ENCODE results near the gene PFDN2.
A peak's percentile ranks its signal among the peaks of the same experiment; 100 is the strongest.

Gene PFDN2

DNA sequence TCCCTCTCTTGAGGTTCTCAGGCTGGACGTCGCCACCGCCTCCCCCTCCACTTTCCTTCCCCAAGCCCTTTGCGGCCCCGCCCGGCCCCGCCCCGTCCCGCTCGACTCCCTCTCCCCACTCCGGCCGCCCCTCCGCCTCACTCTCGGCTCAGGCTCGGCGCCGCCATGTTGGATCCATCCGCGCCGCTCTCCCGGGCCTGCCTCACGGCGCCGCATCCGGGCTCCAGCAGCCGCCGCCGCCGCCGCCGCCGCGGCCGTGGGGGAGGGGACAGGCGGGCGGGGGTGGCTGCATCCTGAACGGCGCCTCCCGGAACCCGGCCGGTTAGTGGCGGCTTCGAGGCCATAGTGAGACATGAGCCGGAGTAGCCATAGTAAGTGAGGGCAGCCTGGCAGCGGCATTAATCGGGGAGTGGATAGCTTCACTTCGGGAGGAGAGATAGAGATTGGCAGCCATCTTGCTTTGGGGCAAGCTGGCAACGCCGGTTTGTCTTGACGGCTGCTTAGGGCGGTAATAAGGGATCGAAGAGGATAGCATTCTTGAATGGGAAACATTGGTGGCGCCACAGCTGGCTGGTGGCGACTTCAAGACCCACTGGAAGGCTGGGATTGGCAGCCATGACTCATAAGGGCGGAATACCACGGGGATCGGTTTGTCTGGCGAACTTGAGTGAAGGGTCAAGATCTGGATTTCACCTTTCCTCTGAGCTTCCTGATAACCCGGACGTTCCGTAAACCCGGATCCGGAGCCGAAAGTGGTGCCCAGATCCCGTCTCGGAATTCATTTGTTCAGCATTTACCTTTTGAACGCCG, 14.8 kb upstream of the PFDN2 start, which contains the start of gene DEDD (continued):
- TF ChIP-seq, protein P1, sequence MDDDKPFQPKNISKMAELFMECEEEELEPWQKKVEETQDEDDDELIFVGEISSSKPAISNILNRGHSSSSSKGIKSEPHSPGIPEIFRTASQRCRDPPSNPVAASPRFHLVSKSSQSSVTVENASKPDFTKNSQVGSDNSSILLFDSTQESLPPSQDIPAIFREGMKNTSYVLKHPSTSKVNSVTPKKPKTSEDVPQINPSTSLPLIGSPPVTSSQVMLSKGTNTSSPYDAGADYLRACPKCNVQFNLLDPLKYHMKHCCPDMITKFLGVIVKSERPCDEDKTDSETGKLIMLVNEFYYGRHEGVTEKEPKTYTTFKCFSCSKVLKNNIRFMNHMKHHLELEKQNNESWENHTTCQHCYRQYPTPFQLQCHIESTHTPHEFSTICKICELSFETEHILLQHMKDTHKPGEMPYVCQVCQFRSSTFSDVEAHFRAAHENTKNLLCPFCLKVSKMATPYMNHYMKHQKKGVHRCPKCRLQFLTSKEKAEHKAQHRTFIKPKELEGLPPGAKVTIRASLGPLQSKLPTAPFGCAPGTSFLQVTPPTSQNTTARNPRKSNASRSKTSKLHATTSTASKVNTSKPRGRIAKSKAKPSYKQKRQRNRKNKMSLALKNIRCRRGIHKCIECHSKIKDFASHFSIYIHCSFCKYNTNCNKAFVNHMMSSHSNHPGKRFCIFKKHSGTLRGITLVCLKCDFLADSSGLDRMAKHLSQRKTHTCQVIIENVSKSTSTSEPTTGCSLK (tag by site-specific recombination; IDR thresholded peaks at IDR 0.05), result no peak
- TF ChIP-seq KLF10 (tag by site-specific recombination; IDR thresholded peaks at IDR 0.05), result peak; percentile 50
- no peak for TF ChIP-seq ZSCAN23 (tag by site-specific recombination; IDR thresholded peaks at IDR 0.05)
- TF ChIP-seq, protein P2, sequence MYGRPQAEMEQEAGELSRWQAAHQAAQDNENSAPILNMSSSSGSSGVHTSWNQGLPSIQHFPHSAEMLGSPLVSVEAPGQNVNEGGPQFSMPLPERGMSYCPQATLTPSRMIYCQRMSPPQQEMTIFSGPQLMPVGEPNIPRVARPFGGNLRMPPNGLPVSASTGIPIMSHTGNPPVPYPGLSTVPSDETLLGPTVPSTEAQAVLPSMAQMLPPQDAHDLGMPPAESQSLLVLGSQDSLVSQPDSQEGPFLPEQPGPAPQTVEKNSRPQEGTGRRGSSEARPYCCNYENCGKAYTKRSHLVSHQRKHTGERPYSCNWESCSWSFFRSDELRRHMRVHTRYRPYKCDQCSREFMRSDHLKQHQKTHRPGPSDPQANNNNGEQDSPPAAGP (tag by site-specific recombination; IDR thresholded peaks at IDR 0.05), result 0 out of 2 replicates have a peak, but pooled peaks have one; percentile 3
- TF ChIP-seq, protein P3, sequence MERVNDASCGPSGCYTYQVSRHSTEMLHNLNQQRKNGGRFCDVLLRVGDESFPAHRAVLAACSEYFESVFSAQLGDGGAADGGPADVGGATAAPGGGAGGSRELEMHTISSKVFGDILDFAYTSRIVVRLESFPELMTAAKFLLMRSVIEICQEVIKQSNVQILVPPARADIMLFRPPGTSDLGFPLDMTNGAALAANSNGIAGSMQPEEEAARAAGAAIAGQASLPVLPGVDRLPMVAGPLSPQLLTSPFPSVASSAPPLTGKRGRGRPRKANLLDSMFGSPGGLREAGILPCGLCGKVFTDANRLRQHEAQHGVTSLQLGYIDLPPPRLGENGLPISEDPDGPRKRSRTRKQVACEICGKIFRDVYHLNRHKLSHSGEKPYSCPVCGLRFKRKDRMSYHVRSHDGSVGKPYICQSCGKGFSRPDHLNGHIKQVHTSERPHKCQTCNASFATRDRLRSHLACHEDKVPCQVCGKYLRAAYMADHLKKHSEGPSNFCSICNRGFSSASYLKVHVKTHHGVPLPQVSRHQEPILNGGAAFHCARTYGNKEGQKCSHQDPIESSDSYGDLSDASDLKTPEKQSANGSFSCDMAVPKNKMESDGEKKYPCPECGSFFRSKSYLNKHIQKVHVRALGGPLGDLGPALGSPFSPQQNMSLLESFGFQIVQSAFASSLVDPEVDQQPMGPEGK (tag by site-specific recombination; IDR thresholded peaks at IDR 0.05), result peak; percentile 25; the same call in 1 of the 2 replicates
- TF ChIP-seq YY1 (tag by site-specific recombination; IDR thresholded peaks at IDR 0.05), result peak; percentile 99
- TF ChIP-seq ZNF175 (tag by site-specific recombination; IDR thresholded peaks at IDR 0.05), result no peak
- TF ChIP-seq ZFP37 (tag by site-specific recombination; IDR thresholded peaks at IDR 0.05), result no peak; the same call in 1 of the 2 replicates
- TF ChIP-seq ZFHX2 (tag by site-specific recombination; conservative IDR thresholded peaks at IDR 0.05), result no peak; the same call in 1 of the 2 replicates
- TF ChIP-seq ZNF266 (tag by site-specific recombination; IDR thresholded peaks at IDR 0.05; ENCODE audit: low read depth), result no peak
- TF ChIP-seq ZNF211 (tag by site-specific recombination; IDR thresholded peaks at IDR 0.05; ENCODE audit: low read depth), result no peak
- no peak for TF ChIP-seq KLF9 (tag by site-specific recombination; IDR thresholded peaks at IDR 0.05; ENCODE audit: low read depth)
- no peak for TF ChIP-seq ZNF302 (tag by site-specific recombination; IDR thresholded peaks at IDR 0.05; ENCODE audit: low read depth)
- TF ChIP-seq IKZF3 (tag by site-specific recombination; IDR thresholded peaks at IDR 0.05), result peak; percentile 94
- no peak for TF ChIP-seq HOXD13 (CRISPR knock-in tag; IDR thresholded peaks at IDR 0.05; ENCODE audit: borderline replicate concordance)
- no peak for TF ChIP-seq ZNF558 (tag by site-specific recombination; IDR thresholded peaks at IDR 0.05)
- TF ChIP-seq BCL6B (tag by site-specific recombination; IDR thresholded peaks at IDR 0.05), result no peak
- TF ChIP-seq ZNF776 (tag by site-specific recombination; IDR thresholded peaks at IDR 0.05; ENCODE audit: borderline replicate concordance), result no peak
- TF ChIP-seq SP7 (tag by site-specific recombination; IDR thresholded peaks at IDR 0.05), result 0 out of 2 replicates have a peak, but pooled peaks have one; percentile 53
- TF ChIP-seq ZBTB48 (tag by site-specific recombination; IDR thresholded peaks at IDR 0.05), result peak; percentile 99
- TF ChIP-seq ZNF843 (tag by site-specific recombination; IDR thresholded peaks at IDR 0.05), result no peak; the same call in 1 of the 2 replicates
- TF ChIP-seq SP3 (tag by site-specific recombination; IDR thresholded peaks at IDR 0.05), result peak; percentile 89
- TF ChIP-seq ZNF433 (tag by site-specific recombination; IDR thresholded peaks at IDR 0.05; ENCODE audit: low read depth), result no peak
- TF ChIP-seq GLIS1 (tag by site-specific recombination; IDR thresholded peaks at IDR 0.05), result peak; percentile 18; the same call in 1 of the 2 replicates
- TF ChIP-seq ZBTB17 (tag by site-specific recombination; IDR thresholded peaks at IDR 0.05), result peak; percentile 99
- TF ChIP-seq WT1 (tag by site-specific recombination; IDR thresholded peaks at IDR 0.05), result no peak
- no peak for TF ChIP-seq ZNF2 (tag by site-specific recombination; IDR thresholded peaks at IDR 0.05)
- peak; percentile 89 for TF ChIP-seq ZNF341 (tag by site-specific recombination; IDR thresholded peaks at IDR 0.05; ENCODE audit: low read depth)
- TF ChIP-seq SETDB1 (IDR thresholded peaks at IDR 0.05; ENCODE audit: insufficient read length, low read length), result no peak
- no peak for TF ChIP-seq ZNF133 (tag by site-specific recombination; IDR thresholded peaks at IDR 0.05)
- TF ChIP-seq KLF16 (tag by site-specific recombination; IDR thresholded peaks at IDR 0.05), result 0 out of 2 replicates have a peak, but pooled peaks have one; percentile 40
- TF ChIP-seq, protein P4, sequence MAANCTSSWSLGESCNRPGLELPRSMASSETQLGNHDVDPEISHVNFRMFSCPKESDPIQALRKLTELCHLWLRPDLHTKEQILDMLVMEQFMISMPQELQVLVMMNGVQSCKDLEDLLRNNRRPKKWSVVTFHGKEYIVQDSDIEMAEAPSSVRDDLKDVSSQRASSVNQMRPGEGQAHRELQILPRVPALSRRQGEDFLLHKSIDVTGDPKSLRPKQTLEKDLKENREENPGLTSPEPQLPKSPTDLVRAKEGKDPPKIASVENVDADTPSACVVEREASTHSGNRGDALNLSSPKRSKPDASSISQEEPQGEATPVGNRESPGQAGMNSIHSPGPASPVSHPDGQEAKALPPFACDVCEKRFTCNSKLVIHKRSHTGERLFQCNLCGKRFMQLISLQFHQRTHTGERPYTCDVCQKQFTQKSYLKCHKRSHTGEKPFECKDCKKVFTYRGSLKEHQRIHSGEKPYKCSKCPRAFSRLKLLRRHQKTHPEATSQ (tag by site-specific recombination; IDR thresholded peaks at IDR 0.05), result no peak; the same call in 1 of the 2 replicates
- peak; percentile 97 for TF ChIP-seq ZBTB20 (tag by site-specific recombination; IDR thresholded peaks at IDR 0.05)
- peak; percentile 46; the same call in 1 of the 2 replicates for TF ChIP-seq ZNF10 (tag by site-specific recombination; IDR thresholded peaks at IDR 0.05)

Measured in HEK293 (cell line).